LNCAP (cell line): Measurements from ENCODE around the gene CLCN7.

Source experiments
- TF ChIP-seq, protein P1 (sequence below): fragments of 450-650 bp; IDR thresholded peaks from 2 replicates; pipeline ENCODE4 v1.5.1; 2017; ENCODE audit warnings: mild to moderate bottlenecking

The CLCN7 gene

DNA sequence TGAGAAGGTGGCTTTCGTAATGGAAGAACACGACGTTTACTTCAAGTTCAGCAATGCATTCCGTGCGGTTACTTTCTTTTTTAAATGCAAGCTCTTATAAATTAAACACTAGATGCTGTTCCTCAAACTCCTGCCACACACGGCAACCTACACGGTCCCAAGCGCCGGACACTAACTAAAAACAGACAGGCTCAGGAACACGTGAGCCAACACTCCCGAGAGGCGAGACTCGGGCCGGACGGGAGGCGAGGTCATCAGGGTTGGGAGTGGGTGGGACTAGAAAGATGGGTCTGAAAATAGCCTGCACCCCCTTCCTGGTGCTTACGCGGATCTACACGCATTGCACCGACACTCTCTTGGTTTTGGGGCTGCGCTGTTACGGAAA, 6.4 kb downstream of the CLCN7 start:
- TF ChIP-seq, protein P1, sequence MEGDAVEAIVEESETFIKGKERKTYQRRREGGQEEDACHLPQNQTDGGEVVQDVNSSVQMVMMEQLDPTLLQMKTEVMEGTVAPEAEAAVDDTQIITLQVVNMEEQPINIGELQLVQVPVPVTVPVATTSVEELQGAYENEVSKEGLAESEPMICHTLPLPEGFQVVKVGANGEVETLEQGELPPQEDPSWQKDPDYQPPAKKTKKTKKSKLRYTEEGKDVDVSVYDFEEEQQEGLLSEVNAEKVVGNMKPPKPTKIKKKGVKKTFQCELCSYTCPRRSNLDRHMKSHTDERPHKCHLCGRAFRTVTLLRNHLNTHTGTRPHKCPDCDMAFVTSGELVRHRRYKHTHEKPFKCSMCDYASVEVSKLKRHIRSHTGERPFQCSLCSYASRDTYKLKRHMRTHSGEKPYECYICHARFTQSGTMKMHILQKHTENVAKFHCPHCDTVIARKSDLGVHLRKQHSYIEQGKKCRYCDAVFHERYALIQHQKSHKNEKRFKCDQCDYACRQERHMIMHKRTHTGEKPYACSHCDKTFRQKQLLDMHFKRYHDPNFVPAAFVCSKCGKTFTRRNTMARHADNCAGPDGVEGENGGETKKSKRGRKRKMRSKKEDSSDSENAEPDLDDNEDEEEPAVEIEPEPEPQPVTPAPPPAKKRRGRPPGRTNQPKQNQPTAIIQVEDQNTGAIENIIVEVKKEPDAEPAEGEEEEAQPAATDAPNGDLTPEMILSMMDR: no peak

DNA sequence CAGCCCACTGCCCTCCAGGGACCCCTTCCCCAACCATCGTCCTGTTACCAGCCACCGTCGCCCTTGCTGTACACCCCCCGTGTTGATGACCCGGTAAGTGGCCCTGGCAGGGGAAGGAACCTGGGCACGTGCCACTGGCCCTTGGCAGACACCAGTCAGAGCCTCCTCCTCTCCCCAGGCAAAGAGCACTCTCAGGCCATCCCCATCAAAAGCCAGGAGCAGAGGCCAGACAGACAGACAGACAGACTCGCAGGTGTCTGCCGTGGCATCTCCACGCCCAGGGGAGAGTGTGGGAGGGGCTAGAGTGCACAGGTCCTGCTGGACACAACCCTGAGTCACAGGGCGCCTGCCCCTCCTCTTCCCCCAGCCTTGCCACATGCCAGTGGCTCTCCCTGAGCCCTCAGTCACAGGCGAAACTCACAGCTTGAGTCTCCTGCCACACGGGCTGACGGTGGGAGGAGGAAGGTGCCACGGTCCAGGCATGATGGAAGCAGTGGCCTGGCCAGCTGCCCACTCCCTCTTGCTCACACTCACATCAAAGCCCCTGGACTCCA, 7.8 kb downstream of the CLCN7 start:
- TF ChIP-seq, protein P1: no peak

DNA sequence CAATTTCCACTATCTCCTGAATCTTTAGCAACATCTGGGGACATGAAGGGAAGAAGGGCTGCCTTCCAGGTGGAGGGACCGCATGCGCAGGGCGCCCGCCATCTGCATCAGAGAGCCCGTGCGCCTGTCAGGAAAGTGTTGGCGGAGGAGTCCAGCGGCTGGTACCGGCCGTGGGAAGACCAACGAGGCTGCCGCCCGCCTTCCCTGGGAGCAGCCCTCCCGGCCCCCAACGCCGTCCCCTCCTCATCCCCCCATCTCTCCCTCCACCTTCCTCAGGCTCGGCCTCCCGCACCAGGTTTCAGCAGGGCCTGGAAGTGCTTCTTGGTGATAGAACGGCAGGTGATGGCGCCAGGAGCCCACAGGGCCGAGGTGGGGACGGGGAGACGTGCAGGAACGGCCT, 8.8 kb downstream of the CLCN7 start:
- TF ChIP-seq, protein P1: no peak

DNA sequence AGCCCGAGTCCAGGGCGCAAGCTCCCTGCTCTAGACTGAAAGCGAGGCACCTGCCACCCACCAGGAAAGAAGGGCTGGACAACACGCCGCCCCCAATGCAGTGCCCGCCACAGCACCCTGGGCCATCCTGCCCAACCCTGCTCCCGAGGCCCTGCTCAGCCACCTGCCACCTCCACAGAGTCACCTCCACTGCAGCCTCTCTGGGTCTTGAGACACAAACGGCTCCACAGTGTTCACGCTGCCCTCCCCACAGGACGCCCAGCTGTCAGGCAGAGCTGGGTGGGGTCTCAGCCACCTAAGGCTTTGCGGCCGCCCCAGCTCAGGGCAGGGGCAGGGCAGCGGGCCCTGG, 9.3 kb downstream of the CLCN7 start:
- TF ChIP-seq, protein P1: no peak

DNA sequence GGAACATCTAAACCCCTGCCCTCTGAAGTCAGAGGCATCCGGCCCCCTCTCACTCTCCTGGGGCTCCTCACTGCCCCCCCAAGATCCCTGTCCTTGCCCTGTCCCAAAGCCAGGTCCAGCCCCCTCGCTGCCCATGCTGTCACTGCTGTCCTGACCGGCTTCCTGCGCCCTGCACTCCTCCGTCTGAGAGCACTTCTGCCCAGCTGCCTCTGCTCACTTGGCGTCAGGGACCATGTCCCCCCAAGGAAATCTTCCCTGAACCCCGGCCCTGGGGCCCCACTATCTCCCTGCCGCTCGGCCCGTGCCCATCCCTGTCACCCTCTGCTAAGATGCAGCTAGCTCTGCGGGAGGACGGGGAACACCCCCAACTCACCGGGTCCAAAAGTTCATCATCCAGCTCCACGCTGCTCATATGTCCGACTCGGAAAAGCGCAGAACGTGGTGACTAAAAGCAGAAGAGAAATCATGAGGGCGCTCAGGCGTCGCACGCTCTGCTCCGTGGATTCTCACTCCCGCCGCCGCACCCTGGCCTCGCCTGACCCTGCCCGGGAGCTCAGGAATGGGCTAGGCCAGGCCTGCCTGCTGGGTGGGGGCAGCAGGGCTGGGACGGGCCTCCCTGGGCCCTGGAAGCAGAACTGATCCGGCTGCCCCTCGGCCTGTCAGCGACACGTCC, 9.8 kb downstream of the CLCN7 start:
- TF ChIP-seq, protein P1: no peak

DNA sequence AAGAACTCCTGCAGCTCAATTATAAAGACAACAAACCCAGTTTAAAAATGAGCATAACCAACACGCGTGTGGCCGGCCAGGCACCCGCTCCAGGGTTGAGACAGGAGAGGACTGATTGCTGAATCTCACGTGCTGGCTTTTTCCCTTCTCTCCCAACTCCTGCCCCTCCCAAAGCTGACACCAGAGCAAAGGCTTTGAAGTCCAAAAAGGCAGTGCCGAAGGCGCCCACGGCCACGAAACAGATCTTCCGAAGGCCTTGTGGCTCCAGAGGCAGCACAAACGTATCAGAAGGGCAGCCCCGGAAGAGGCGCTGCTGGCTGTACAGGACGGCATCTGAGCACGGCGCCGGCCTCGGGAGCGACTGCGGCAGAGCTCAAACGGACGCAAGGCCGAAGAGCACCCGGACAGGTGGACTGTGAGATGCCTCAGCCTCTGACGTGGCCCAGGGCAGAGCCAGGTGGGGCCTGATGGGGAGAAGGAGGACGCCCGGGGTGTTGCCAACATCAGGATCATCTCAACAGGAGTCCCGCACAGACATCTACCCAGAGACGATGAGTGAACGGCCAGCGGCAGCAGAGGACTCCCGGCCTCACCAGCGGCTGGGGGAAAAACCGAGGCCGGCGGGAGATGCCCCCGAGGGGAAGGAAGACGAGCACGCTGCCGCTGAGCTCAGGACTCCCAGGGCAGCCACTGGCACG, 10.5 kb downstream of the CLCN7 start:
- TF ChIP-seq, protein P1: no peak

DNA sequence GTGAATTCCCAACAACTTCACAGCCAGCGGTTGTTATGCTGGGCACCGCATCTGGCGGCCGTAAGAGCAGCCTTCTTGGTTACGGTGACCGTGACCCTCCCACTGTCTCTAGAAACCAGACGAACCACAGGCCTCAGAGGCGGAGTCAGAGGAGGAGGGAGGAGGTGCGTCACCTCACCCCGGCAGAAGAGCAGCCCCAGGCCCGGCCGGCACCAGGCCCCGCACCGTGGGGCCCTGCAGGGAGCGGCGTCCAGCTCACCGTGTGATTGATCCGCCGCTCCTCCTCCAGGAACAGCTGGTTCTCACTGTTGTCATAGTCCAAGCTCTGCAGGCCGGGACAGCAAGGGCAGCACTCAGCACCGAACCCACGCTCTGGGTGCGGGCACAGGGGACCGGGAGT, 13.7 kb downstream of the CLCN7 start:
- TF ChIP-seq, protein P1: no peak
